H9 (cell line): ENCODE measurements around the gene RGS3. TPM values are rescaled to one million over a fixed set of nuclear protein-coding genes. Genes with fewer than 3 reads are reported as not detected.

Source experiments
- DNase-seq: peaks from one replicate; pipeline ENCODE4 v3.0.0-alpha.2; 2017
- H2AFZ ChIP-seq: one replicate; pipeline ENCODE4 v1.6.1; 2013; ENCODE audit warnings: mild to moderate bottlenecking, low read length, control low read depth, moderate library complexity
- H2AK5ac ChIP-seq: 2 replicates; pipeline ENCODE4 v1.6.1; 2013; ENCODE audit warnings: low read length, control low read depth, mixed read lengths; ENCODE audit not compliant: insufficient read length
- H2BK120ac ChIP-seq: one replicate; pipeline ENCODE4 v1.6.1; 2013; ENCODE audit warnings: low read depth, mild to moderate bottlenecking, low read length, control low read depth, inconsistent platforms; ENCODE audit not compliant: poor library complexity, severe bottlenecking
- H2BK12ac ChIP-seq: 2 replicates; pipeline ENCODE4 v1.6.1; 2013; ENCODE audit warnings: low read length, control low read depth, mixed read lengths, low read depth; ENCODE audit not compliant: insufficient read length
- H2BK15ac ChIP-seq: 2 replicates; pipeline ENCODE4 v1.6.1; 2013; ENCODE audit warnings: low read depth, low read length, control low read depth
- H2BK20ac ChIP-seq: one replicate; pipeline ENCODE4 v1.6.1; 2013; ENCODE audit warnings: low read depth, mild to moderate bottlenecking, low read length, control low read depth, inconsistent platforms; ENCODE audit not compliant: poor library complexity, severe bottlenecking
- H2BK5ac ChIP-seq: 2 replicates; pipeline ENCODE4 v1.6.1; 2013; ENCODE audit warnings: low read length, control low read depth, mixed read lengths; ENCODE audit not compliant: insufficient read length
- H3K14ac ChIP-seq: 2 replicates; pipeline ENCODE4 v1.6.1; 2013; ENCODE audit warnings: low read length, control low read depth; ENCODE audit not compliant: insufficient read depth
- H3K18ac ChIP-seq: 2 replicates; pipeline ENCODE4 v1.6.1; 2013; ENCODE audit warnings: low read depth, mild to moderate bottlenecking, mixed read lengths, low read length, control low read depth; ENCODE audit not compliant: insufficient read length
- H3K23ac ChIP-seq: 2 replicates; pipeline ENCODE4 v1.6.1; 2013; ENCODE audit warnings: low read length, control low read depth, mixed read lengths, low read depth; ENCODE audit not compliant: insufficient read length
- H3K23me2 ChIP-seq: 2 replicates; pipeline ENCODE4 v1.6.1; 2013; ENCODE audit warnings: low read depth, mild to moderate bottlenecking, mixed read lengths, low read length, control low read depth; ENCODE audit not compliant: insufficient read length, poor library complexity, severe bottlenecking
- H3K27ac ChIP-seq: 2 replicates; pipeline ENCODE4 v1.5.1; 2013; ENCODE audit warnings: low read length, control low read depth, mixed read lengths, low read depth; ENCODE audit not compliant: insufficient read length
- H3K27me3 ChIP-seq: 2 replicates; pipeline ENCODE4 v1.6.1; 2013; ENCODE audit warnings: low read length, control low read depth, inconsistent platforms; ENCODE audit not compliant: insufficient read depth
- H3K4ac ChIP-seq: 2 replicates; pipeline ENCODE4 v1.6.1; 2013; ENCODE audit warnings: low read depth, mild to moderate bottlenecking, control low read depth, inconsistent platforms, low read length, moderate library complexity
- H3K4me1 ChIP-seq: 2 replicates; pipeline ENCODE4 v1.6.1; 2013; ENCODE audit warnings: low read length, control low read depth, inconsistent platforms; ENCODE audit not compliant: insufficient read depth
- H3K4me2 ChIP-seq: 2 replicates; pipeline ENCODE4 v1.6.1; 2013; ENCODE audit warnings: low read length, control low read depth, mixed read lengths; ENCODE audit not compliant: insufficient read length, insufficient read depth
- H3K56ac ChIP-seq: 2 replicates; pipeline ENCODE4 v1.6.1; 2013; ENCODE audit warnings: low read depth, mild to moderate bottlenecking, mixed read lengths, low read length, control low read depth; ENCODE audit not compliant: insufficient read length
- H3K79me1 ChIP-seq: 2 replicates; pipeline ENCODE4 v1.6.1; 2013; ENCODE audit warnings: low read depth, mild to moderate bottlenecking, moderate library complexity, low read length, control low read depth, inconsistent platforms; ENCODE audit not compliant: insufficient read depth, poor library complexity, severe bottlenecking
- H3K79me2 ChIP-seq: 2 replicates; pipeline ENCODE4 v1.6.1; 2013; ENCODE audit warnings: low read length, control low read depth, inconsistent platforms; ENCODE audit not compliant: insufficient read depth
- H3K9ac ChIP-seq: 2 replicates; pipeline ENCODE4 v1.6.1; 2013; ENCODE audit warnings: low read length, control low read depth, mixed read lengths; ENCODE audit not compliant: insufficient read length; ENCODE audit errors: extremely low read depth
- H3K9me3 ChIP-seq: one replicate; pipeline ENCODE4 v1.6.1; 2013; ENCODE audit warnings: low read depth, low read length, inconsistent platforms; ENCODE audit not compliant: control insufficient read depth
- H3T11ph ChIP-seq: one replicate; pipeline ENCODE4 v1.6.1; 2013; ENCODE audit warnings: mild to moderate bottlenecking, low read length, control low read depth, inconsistent platforms
- H4K20me1 ChIP-seq: one replicate; pipeline ENCODE4 v1.6.1; 2013; ENCODE audit not compliant: control insufficient read depth, insufficient read length, insufficient read depth
- H4K5ac ChIP-seq: 2 replicates; pipeline ENCODE4 v1.6.1; 2013; ENCODE audit warnings: low read depth, mild to moderate bottlenecking, mixed read lengths, low read length, control low read depth; ENCODE audit not compliant: insufficient read length
- H4K8ac ChIP-seq: replicated peaks from 2 replicates; pipeline ENCODE4 v1.6.1; 2013; ENCODE audit warnings: low read length, control low read depth, mixed read lengths, low read depth; ENCODE audit not compliant: insufficient read length
- H4K91ac ChIP-seq: 2 replicates; pipeline ENCODE4 v1.6.1; 2013; ENCODE audit warnings: low read depth, mild to moderate bottlenecking, moderate library complexity, mixed read lengths, low read length, control low read depth; ENCODE audit not compliant: insufficient read length
- H3K27ac Mint-ChIP-seq, 3 experiments: 2 replicates in 2 of 3; 3 replicates in 1 of 3; pipeline ENCODE4 v1.8.0; 2020 to 2021; ENCODE audit warnings: mixed read lengths in 3 of 3, mild to moderate bottlenecking in 1 of 3, moderate library complexity in 1 of 3
- H3K27me3 Mint-ChIP-seq: 2 replicates; pipeline ENCODE4 v1.8.0; 2021; ENCODE audit warnings: low read depth, mild to moderate bottlenecking, moderate library complexity, mixed read lengths
- H3K36me3 Mint-ChIP-seq, 3 experiments: 2 replicates in 2 of 3; 3 replicates in 1 of 3; pipeline ENCODE4 v1.8.0; 2020 to 2021; ENCODE audit warnings: low read depth in 3 of 3, mixed read lengths in 3 of 3; ENCODE audit not compliant: insufficient read depth in 1 of 3
- H3K4me1 Mint-ChIP-seq, 2 experiments: 2 replicates each; pipeline ENCODE4 v1.8.0; 2020; ENCODE audit warnings: mixed read lengths in 2 of 2
- H3K4me3 Mint-ChIP-seq, 2 experiments: 2 replicates in 1 of 2; 3 replicates in 1 of 2; pipeline ENCODE4 v1.8.0; 2020 to 2021; ENCODE audit warnings: mild to moderate bottlenecking in 2 of 2, mixed read lengths in 2 of 2, moderate library complexity in 1 of 2
- H3K9me3 Mint-ChIP-seq, 2 experiments: 2 replicates in 1 of 2; 3 replicates in 1 of 2; pipeline ENCODE4 v1.8.0; 2020; ENCODE audit warnings: mild to moderate bottlenecking in 2 of 2, mixed read lengths in 2 of 2, moderate library complexity in 1 of 2
- WGBS: extraction: QIAGEN DNeasy Blood & Tissue Kit; methylation state at CpG from one replicate; pipeline ENCODE4 v1.1.7; 2013; ENCODE audit warnings: missing lambda C conversion rate, low lambda C conversion rate, mixed read lengths; ENCODE audit not compliant: insufficient read length; ENCODE audit errors: extremely low coverage; 5-methylcytosine and 5-hydroxymethylcytosine counted together
- total RNA-seq: library from RNA; stranded (reverse); gene quantifications from 2 replicates; pipeline ENCODE4 v1.2.1, GENCODE V29; 2021
- TF ChIP-seq, protein P1 (sequence below): fragments of 200-600 bp; sonication (generic); conservative IDR thresholded peaks from 3 replicates; pipeline ENCODE4 v1.8.0; 2021; ENCODE audit warnings: antibody characterized with exemption, mild to moderate bottlenecking

RGS3 gene
- total RNA-seq, 1 experiment from 2014 or later: 13.9 TPM

DNA sequence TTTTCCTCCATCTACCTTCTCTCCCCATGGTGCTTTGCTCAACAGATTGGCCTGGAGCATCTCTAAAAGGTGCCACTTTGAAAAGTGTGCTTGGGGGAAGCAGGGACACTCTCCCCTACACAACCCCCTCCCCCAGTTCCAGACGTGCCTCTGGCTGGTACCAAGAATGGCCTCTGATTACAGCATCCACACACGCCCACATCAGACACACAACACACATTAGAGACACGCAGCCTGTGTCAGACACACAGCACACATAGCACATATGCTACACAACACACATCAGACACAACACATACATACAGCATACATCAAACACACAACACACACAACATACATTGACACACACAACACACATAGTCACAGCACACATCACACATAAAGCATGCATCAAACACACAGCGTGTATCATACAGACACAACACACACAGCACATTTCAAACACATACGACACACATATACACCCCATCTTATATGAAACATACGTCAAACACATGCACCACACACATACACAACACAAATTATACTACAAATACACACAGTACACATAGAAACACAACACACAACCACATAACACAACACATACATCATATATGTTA, 150.4 kb downstream of the RGS3 start:
- TF ChIP-seq, protein P1, sequence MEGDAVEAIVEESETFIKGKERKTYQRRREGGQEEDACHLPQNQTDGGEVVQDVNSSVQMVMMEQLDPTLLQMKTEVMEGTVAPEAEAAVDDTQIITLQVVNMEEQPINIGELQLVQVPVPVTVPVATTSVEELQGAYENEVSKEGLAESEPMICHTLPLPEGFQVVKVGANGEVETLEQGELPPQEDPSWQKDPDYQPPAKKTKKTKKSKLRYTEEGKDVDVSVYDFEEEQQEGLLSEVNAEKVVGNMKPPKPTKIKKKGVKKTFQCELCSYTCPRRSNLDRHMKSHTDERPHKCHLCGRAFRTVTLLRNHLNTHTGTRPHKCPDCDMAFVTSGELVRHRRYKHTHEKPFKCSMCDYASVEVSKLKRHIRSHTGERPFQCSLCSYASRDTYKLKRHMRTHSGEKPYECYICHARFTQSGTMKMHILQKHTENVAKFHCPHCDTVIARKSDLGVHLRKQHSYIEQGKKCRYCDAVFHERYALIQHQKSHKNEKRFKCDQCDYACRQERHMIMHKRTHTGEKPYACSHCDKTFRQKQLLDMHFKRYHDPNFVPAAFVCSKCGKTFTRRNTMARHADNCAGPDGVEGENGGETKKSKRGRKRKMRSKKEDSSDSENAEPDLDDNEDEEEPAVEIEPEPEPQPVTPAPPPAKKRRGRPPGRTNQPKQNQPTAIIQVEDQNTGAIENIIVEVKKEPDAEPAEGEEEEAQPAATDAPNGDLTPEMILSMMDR: no peak
- H2AFZ ChIP-seq: no peak overlapping the region
- no peak overlapping the region for H4K8ac ChIP-seq
- no peaks in the 10 kb centered on the region for H3K27me3 ChIP-seq
- Mint-ChIP-seq H3K4me1 (peaks cover 35 to 45% of the 10 kb centered on the region in 2 experiments), H3K4me3 (no peak overlapping the region; a peak in 1 of 5 replicates), H3K9me3 (no peaks in the 10 kb centered on the region; a peak in 1 of 5 replicates), H3K27me3 (peaks cover 4% of the 10 kb centered on the region), H3K36me3 (no peaks in the 10 kb centered on the region; a peak in 1 of 7 replicates), H3K27ac (no peak overlapping the region; a peak in 2 of 7 replicates)
- no peaks in the 10 kb centered on the region for H3K79me2 ChIP-seq
- no peaks in the 10 kb centered on the region for H3K23me2 ChIP-seq
- no peak overlapping the region for H2BK5ac ChIP-seq
- H3K4me1 ChIP-seq: peaks cover 7% of the 10 kb centered on the region; the same call in 1 of the 2 replicates
- no peak overlapping the region for H2BK15ac ChIP-seq
- no peaks in the 10 kb centered on the region for H4K20me1 ChIP-seq
- no peak for DNase-seq
- 100% methylated on average over 1 of the region's 6 CpGs for WGBS
- H3K4me2 ChIP-seq: no peak overlapping the region
- H3K23ac ChIP-seq: no peak overlapping the region
- no peaks in the 10 kb centered on the region for H3K79me1 ChIP-seq
- H2BK12ac ChIP-seq: no peak overlapping the region
- no peak overlapping the region for H3K56ac ChIP-seq
- no peak overlapping the region for H2BK20ac ChIP-seq
- H3K4ac ChIP-seq: no peak overlapping the region
- no peak overlapping the region for H2BK120ac ChIP-seq
- H3K27ac ChIP-seq: no peak overlapping the region
- no peak overlapping the region for H3K9ac ChIP-seq
- H4K91ac ChIP-seq: no peak overlapping the region
- H3K18ac ChIP-seq: no peak overlapping the region
- no peak overlapping the region for H2AK5ac ChIP-seq
- no peak overlapping the region for H4K5ac ChIP-seq
- H3K9me3 ChIP-seq: no peaks in the 10 kb centered on the region
- H3K14ac ChIP-seq: no peak overlapping the region
- no peak overlapping the region for H3T11ph ChIP-seq
